Testis (tissue), 3 donors: Measurements from ENCODE around the gene XPA. TPM values are rescaled to one million over a fixed set of nuclear protein-coding genes. Genes with fewer than 3 reads are reported as not detected.
A peak's percentile ranks its signal among the peaks of the same experiment; 100 is the strongest.

Experiments used
- DNase-seq: peaks from one replicate; pipeline ENCODE4 v3.0.0-alpha.2; 2019
- H3K27ac ChIP-seq, 2 donors: fragments of 200-600 bp; sonication (generic); one replicate each; pipeline ENCODE4 v1.5.1; 2019
- H3K27me3 ChIP-seq: fragments of 200-600 bp; sonication (generic); one replicate; pipeline ENCODE4 v1.5.1; 2019
- H3K36me3 ChIP-seq: fragments of 200-600 bp; sonication (generic); one replicate; pipeline ENCODE4 v1.5.1; 2017; ENCODE audit warnings: low read depth; ENCODE audit errors: missing control alignments
- H3K4me1 ChIP-seq: fragments of 200-600 bp; sonication (generic); one replicate; pipeline ENCODE4 v1.5.1; 2019
- H3K4me3 ChIP-seq, 2 donors: fragments of 200-600 bp; sonication (generic); one replicate each; pipeline ENCODE4 v1.5.1; 2017 to 2019
- H3K9me3 ChIP-seq: fragments of 200-600 bp; sonication (generic); one replicate; pipeline ENCODE4 v1.5.1; 2017
- POLR2A ChIP-seq: fragments of 450-650 bp; IDR thresholded peaks from one replicate; pipeline ENCODE4 v1.6.1; 2017; ENCODE audit warnings: antibody characterized with exemption, mild to moderate bottlenecking, moderate library complexity
- WGBS, 2 donors: methylation state at CpG; one replicate each; pipeline ENCODE4 v1.1.5; 2018; 5-methylcytosine and 5-hydroxymethylcytosine counted together
- intact Hi-C: fragments of 100-400 bp; cut with DNase I; formaldehyde crosslinking; loops from one replicate; pipeline ENCODE4 v1.15.1; 2023; ENCODE audit warnings: low total_unique reads
- polyA plus RNA-seq: library from polyadenylated mRNA; stranded (reverse); fragments of 350-450 nt; fragmentation: Illumina TruSeq; extraction: RNeasy Lipid Tissue Mini Kit (QIAGEN cat#74804); gene quantifications from one replicate; pipeline ENCODE4 v1.2.3, GENCODE V29; 2014; ENCODE audit warnings: low read depth, low replicate concordance; ENCODE audit not compliant: insufficient read depth
- total RNA-seq, 2 donors: library from RNA; depleted of rRNA; stranded (reverse); fragments of >200 nt; gene quantifications; one replicate each; pipeline ENCODE4 v1.2.3, GENCODE V29; 2016
- TF ChIP-seq, protein P1 (sequence below), 3 experiments: fragments of 450-650 bp in 2 of 3; fragments of 200-600 bp in 1 of 3; sonication (generic) in 1 of 3; IDR thresholded peaks; one replicate each; pipeline ENCODE4 v1.5.1; 2016 to 2019; ENCODE audit warnings: antibody characterized with exemption in 3 of 3, mild to moderate bottlenecking in 2 of 3, moderate library complexity in 1 of 3

The XPA gene
- total and polyA plus RNA-seq, 3 donors from 2014 or later: 7.3 to 10.6 (median 10.6) TPM

DNA sequence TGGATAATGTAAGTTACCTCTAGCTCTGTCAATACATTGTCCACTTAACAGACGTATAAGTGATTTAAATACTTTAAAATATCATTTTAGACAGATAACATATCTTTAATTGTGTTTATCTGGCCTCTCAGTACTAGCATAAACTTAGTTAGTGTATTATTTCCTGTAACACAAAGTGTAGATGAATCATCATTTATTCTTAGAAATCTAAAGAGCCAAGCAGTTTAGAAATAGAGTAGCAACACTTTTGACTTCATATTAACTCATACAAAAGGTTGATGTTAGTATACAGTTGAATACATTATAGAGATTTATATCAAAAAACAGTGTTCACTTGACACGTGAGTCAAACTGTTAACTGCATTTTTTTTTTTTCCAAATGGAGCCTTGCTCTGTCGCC lies 45.5 kb downstream of the XPA start:
- intact Hi-C loops: no loop called here
- no peaks in the 10 kb centered on the region for H3K27me3 ChIP-seq
- WGBS, 2 donors: 78 to 88% methylated on average over 3 of the region's 3 CpGs
- no peak overlapping the region for H3K4me3 ChIP-seq
- no peaks in the 10 kb centered on the region for H3K4me1 ChIP-seq
- H3K36me3 ChIP-seq: no peaks in the 10 kb centered on the region
- H3K27ac ChIP-seq: no peak overlapping the region
- no peak for DNase-seq
- TF ChIP-seq, protein P1, sequence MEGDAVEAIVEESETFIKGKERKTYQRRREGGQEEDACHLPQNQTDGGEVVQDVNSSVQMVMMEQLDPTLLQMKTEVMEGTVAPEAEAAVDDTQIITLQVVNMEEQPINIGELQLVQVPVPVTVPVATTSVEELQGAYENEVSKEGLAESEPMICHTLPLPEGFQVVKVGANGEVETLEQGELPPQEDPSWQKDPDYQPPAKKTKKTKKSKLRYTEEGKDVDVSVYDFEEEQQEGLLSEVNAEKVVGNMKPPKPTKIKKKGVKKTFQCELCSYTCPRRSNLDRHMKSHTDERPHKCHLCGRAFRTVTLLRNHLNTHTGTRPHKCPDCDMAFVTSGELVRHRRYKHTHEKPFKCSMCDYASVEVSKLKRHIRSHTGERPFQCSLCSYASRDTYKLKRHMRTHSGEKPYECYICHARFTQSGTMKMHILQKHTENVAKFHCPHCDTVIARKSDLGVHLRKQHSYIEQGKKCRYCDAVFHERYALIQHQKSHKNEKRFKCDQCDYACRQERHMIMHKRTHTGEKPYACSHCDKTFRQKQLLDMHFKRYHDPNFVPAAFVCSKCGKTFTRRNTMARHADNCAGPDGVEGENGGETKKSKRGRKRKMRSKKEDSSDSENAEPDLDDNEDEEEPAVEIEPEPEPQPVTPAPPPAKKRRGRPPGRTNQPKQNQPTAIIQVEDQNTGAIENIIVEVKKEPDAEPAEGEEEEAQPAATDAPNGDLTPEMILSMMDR (IDR thresholded peaks at IDR 0.05): no peak
- no peak for TF ChIP-seq POLR2A
- no peaks in the 10 kb centered on the region for H3K9me3 ChIP-seq

DNA sequence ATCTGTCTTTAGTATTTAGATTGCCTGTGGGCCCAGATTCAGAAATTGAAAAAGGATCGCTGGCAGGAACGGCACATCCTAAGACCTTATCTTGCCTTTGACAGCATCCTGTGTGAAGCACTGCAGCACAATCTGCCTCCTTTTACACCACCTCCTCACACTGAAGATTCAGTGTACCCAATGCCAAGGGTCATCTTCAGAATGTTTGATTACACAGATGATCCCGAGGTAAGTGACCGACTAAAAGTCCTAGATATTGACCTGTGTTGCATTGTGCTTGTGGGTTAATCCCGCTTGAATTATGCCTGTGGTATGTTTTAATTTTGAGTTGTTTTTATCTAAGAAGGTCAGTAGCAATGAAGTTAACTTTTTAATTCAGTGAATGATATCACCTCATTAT lies 49.1 kb downstream of the XPA start:
- TF ChIP-seq POLR2A: no peak
- TF ChIP-seq, protein P1 (IDR thresholded peaks at IDR 0.05): no peak
- Histone ChIP-seq H3K4me1 (no peaks in the 10 kb centered on the region), H3K9me3 (no peaks in the 10 kb centered on the region), H3K27me3 (no peaks in the 10 kb centered on the region), H3K27ac (no peak overlapping the region), H3K4me3 (no peak overlapping the region), H3K36me3 (no peaks in the 10 kb centered on the region)
- WGBS, 2 donors: 91 to 92% methylated on average over 5 of the region's 5 CpGs
- intact Hi-C loops: no loop called here
- no peak for DNase-seq

DNA sequence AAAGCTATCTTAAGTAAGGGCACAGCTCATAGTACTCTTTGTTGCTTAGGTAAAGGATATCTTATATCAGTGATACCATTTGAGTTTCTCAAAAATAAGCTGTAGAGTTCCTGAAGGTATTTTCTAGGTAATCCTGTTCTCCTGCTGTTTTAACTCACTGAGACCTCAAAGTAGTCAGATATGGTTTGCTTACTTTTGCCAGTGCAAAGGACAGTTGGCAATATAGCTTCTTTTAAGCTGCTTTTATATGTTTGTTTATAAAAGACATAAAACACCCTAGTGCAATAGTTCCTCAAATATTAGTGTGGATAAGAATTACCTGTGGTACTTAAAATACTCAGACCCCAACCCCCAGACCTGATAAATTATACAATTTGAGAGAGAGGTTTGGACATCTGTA lies 51.4 kb downstream of the XPA start:
- TF ChIP-seq, protein P1 (IDR thresholded peaks at IDR 0.05): no peak
- TF ChIP-seq POLR2A: no peak
- Histone ChIP-seq H3K36me3 (no peaks in the 10 kb centered on the region), H3K4me1 (no peaks in the 10 kb centered on the region), H3K4me3 (no peak overlapping the region), H3K27ac (no peak overlapping the region), H3K9me3 (no peaks in the 10 kb centered on the region), H3K27me3 (no peaks in the 10 kb centered on the region)
- no peak for DNase-seq
- intact Hi-C loops: no loop called here

DNA sequence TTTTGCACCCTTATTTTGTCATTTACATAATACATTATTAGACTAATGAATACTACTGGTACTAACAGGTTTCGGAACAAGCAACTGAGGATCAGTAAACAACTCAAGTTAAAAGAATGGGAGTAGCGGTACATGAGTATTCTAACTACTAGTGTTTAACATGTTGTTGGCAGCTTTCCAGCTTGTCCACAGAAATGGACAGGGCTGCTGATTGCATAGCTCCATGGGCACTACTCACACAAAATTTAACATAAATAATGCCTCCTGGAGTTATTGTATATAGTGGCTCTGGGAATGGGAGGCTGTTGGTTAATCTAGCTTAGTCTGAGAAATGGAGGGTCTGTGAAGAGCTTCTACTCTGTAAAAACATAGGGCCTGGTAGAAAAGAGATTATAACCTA lies 56.8 kb downstream of the XPA start:
- no peak overlapping the region for H3K4me3 ChIP-seq
- H3K27me3 ChIP-seq: no peaks in the 10 kb centered on the region
- peaks cover 30% of the 10 kb centered on the region for H3K4me1 ChIP-seq
- no peak for TF ChIP-seq POLR2A
- TF ChIP-seq, protein P1 (IDR thresholded peaks at IDR 0.05): no peak
- no peak for DNase-seq
- no peaks in the 10 kb centered on the region for H3K36me3 ChIP-seq
- H3K9me3 ChIP-seq: no peaks in the 10 kb centered on the region
- intact Hi-C loops: no loop called here
- 90 to 92% methylated on average over 2 of the region's 2 CpGs for WGBS, 2 donors
- no peak overlapping the region for H3K27ac ChIP-seq

DNA sequence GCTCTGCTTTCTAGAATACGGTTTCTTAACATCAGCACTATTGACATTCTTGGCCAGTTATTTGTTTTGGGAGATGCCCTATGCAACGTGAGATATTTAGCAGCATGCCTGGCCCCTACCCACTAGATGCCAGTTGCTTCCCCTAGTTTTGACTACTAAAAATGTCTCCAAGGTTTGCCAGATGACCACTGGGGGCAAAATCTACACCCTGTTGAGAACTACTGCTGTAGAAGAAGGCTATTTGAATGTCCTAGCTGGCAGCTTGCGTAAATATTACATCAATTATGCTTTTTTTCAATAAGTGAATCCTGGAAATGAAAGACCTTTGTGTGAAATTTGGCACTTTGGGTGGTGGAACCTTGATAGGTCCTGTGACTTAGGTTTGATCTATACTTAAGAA lies 58.5 kb downstream of the XPA start:
- intact Hi-C loops: loop anchor here (10.0 kb wide), 2 partner anchors 56 to 64 kb away; partner anchors contain the start of gene XPA
- Histone ChIP-seq H3K4me3 (no peak overlapping the region), H3K27me3 (no peaks in the 10 kb centered on the region), H3K27ac (no peak overlapping the region), H3K4me1 (peaks cover 40% of the 10 kb centered on the region), H3K36me3 (no peaks in the 10 kb centered on the region), H3K9me3 (no peaks in the 10 kb centered on the region)
- DNase-seq: no peak
- WGBS, 2 donors: 57 to 70% methylated on average over 3 of the region's 3 CpGs
- no peak for TF ChIP-seq POLR2A
- TF ChIP-seq, protein P1 (IDR thresholded peaks at IDR 0.05): peak in 1 of 3 experiments; percentile 19
